ENCODE measurements around the gene DCT. TPM values are rescaled to one million over a fixed set of nuclear protein-coding genes. Genes with fewer than 3 reads are reported as not detected.

DCT gene
- total and polyA plus RNA-seq, 2 donors = 0.73 to 0.90 TPM

DNA sequence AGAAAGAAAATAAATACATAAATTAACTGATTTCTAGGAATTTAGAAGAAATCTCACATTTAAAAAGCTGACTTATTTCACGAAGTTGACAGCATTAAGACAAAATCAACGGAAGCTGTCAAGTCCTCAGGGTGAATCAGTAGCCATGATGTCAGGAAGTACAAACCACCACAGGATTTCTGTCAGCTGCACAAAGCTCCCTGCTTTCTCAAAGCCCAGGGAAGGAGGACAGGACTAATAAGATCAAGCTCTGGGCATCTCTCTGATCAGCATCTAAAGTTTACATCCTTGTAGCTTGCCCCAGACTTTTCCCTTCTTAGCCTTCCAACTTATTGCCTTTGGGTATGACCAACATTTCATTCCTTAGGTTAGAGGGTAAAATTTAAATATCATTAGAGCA is 9.4 kb downstream of the DCT start:
- Histone ChIP-seq H3K27ac (ENCODE audit: low read depth in 1 of 2, low read length in 1 of 2) (no peak overlapping the region), H3K4me3 (ENCODE audit: low read length in 2 of 2) (no peak overlapping the region), H3K9me3 (ENCODE audit: control insufficient read depth in 2 of 2, insufficient read depth in 1 of 2, low read length in 1 of 2) (no peaks in the 10 kb centered on the region), H3K4me1 (ENCODE audit: control insufficient read depth in 2 of 2, insufficient read depth in 2 of 2, low read length in 2 of 2) (no peaks in the 10 kb centered on the region), H3K27me3 (ENCODE audit: control insufficient read depth in 2 of 2, insufficient read depth in 1 of 2, low read length in 1 of 2) (no peaks in the 10 kb centered on the region), H3K36me3 (ENCODE audit: control insufficient read depth in 2 of 2, insufficient read depth in 2 of 2, low read length in 1 of 2) (no peaks in the 10 kb centered on the region)
- 96% methylated on average over 2 of the region's 2 CpGs for WGBS
- no peak for DNase-seq (ENCODE audit: low read depth in 6 of 9, low spot score in 9 of 9)

- WGBS = 83% methylated on average over 1 of the region's 1 CpG
- H3K4me1 ChIP-seq (ENCODE audit: control insufficient read depth in 2 of 2, insufficient read depth in 2 of 2, low read length in 2 of 2) = no peaks in the 10 kb centered on the region
- H3K27ac ChIP-seq (ENCODE audit: low read depth in 1 of 2, low read length in 1 of 2) = no peak overlapping the region
- DNase-seq (ENCODE audit: low read depth in 6 of 9, low spot score in 9 of 9) = no peak
- no peaks in the 10 kb centered on the region for H3K36me3 ChIP-seq (ENCODE audit: control insufficient read depth in 2 of 2, insufficient read depth in 2 of 2, low read length in 1 of 2)
- H3K4me3 ChIP-seq (ENCODE audit: low read length in 2 of 2) = no peak overlapping the region
- no peaks in the 10 kb centered on the region for H3K9me3 ChIP-seq (ENCODE audit: control insufficient read depth in 2 of 2, insufficient read depth in 1 of 2, low read length in 1 of 2)
- H3K27me3 ChIP-seq (ENCODE audit: control insufficient read depth in 2 of 2, insufficient read depth in 1 of 2, low read length in 1 of 2) = no peaks in the 10 kb centered on the region
Measured at GRCh38 chr13:94464771-94465170, 14.7 kb downstream of the DCT start.

- WGBS = 82% methylated on average over 6 of the region's 6 CpGs
- no peak for DNase-seq (ENCODE audit: low read depth in 6 of 9, low spot score in 9 of 9)
- H3K27me3 ChIP-seq (ENCODE audit: control insufficient read depth in 2 of 2, insufficient read depth in 1 of 2, low read length in 1 of 2) = no peaks in the 10 kb centered on the region
- H3K4me3 ChIP-seq (ENCODE audit: low read length in 2 of 2) = no peak overlapping the region
- no peaks in the 10 kb centered on the region for H3K36me3 ChIP-seq (ENCODE audit: control insufficient read depth in 2 of 2, insufficient read depth in 2 of 2, low read length in 1 of 2)
- H3K27ac ChIP-seq (ENCODE audit: low read depth in 1 of 2, low read length in 1 of 2) = no peak overlapping the region
- H3K4me1 ChIP-seq (ENCODE audit: control insufficient read depth in 2 of 2, insufficient read depth in 2 of 2, low read length in 2 of 2) = no peaks in the 10 kb centered on the region
- no peaks in the 10 kb centered on the region for H3K9me3 ChIP-seq (ENCODE audit: control insufficient read depth in 2 of 2, insufficient read depth in 1 of 2, low read length in 1 of 2)
Measured at GRCh38 chr13:94462670-94463069, 16.8 kb downstream of the DCT start.

DNA sequence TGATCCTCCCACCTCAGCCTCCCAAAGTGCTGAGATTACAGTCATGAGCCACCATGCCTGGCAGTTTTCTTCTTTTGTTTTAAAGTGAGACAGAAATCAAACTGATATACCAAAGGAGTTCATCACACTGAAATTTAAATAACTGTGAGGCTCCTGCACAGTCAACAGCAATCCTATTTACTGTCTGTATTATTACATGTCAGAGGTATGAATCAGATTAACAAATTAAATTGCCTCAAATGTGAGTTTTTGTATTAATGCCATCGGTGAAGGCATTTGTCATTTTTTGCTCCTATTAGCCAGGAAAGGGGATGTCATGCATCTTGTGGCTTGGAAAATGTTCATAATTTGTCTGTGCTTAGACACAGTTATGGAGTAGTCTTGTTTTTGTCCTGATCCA is 20.4 kb downstream of the DCT start:
- H3K9me3 ChIP-seq (ENCODE audit: control insufficient read depth in 2 of 2, insufficient read depth in 1 of 2, low read length in 1 of 2) = no peaks in the 10 kb centered on the region
- no peak for DNase-seq (ENCODE audit: low read depth in 6 of 9, low spot score in 9 of 9)
- H3K4me1 ChIP-seq (ENCODE audit: control insufficient read depth in 2 of 2, insufficient read depth in 2 of 2, low read length in 2 of 2) = no peaks in the 10 kb centered on the region
- H3K4me3 ChIP-seq (ENCODE audit: low read length in 2 of 2) = no peak overlapping the region
- no peak overlapping the region for H3K27ac ChIP-seq (ENCODE audit: low read depth in 1 of 2, low read length in 1 of 2)
- WGBS = 98% methylated on average over 1 of the region's 1 CpG
- H3K27me3 ChIP-seq (ENCODE audit: control insufficient read depth in 2 of 2, insufficient read depth in 1 of 2, low read length in 1 of 2) = no peaks in the 10 kb centered on the region
- no peaks in the 10 kb centered on the region for H3K36me3 ChIP-seq (ENCODE audit: control insufficient read depth in 2 of 2, insufficient read depth in 2 of 2, low read length in 1 of 2)

GRCh38 chr13:94455414-94455813 is 24.1 kb downstream of the DCT start:
- Histone ChIP-seq H3K4me1 (ENCODE audit: control insufficient read depth in 2 of 2, insufficient read depth in 2 of 2, low read length in 2 of 2) (no peaks in the 10 kb centered on the region), H3K36me3 (ENCODE audit: control insufficient read depth in 2 of 2, insufficient read depth in 2 of 2, low read length in 1 of 2) (no peaks in the 10 kb centered on the region), H3K9me3 (ENCODE audit: control insufficient read depth in 2 of 2, insufficient read depth in 1 of 2, low read length in 1 of 2) (no peaks in the 10 kb centered on the region), H3K27ac (ENCODE audit: low read depth in 1 of 2, low read length in 1 of 2) (no peak overlapping the region), H3K27me3 (ENCODE audit: control insufficient read depth in 2 of 2, insufficient read depth in 1 of 2, low read length in 1 of 2) (no peaks in the 10 kb centered on the region), H3K4me3 (ENCODE audit: low read length in 2 of 2) (no peak overlapping the region)
- no peak for DNase-seq (ENCODE audit: low read depth in 6 of 9, low spot score in 9 of 9)
- WGBS = 95% methylated on average over 2 of the region's 2 CpGs

DNA sequence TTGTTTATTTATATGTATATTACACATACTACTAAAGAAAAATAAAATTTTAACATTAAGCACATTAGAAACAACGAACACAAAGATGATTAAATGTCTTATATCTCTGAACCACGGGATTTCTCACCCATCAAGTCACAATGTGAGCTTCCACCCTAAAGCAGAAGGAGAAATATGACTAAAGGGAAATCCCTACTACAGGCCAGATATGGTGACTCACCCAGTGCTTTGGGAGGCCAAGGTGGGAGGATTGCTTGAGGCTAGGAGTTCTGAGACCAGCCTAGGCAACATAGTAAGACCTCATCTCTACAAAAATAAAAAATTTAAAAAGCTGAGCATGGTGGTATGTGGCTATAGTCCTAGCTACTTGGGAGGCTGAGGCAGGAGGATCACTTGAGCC is 24.6 kb downstream of the DCT start:
- no peaks in the 10 kb centered on the region for H3K27me3 ChIP-seq (ENCODE audit: control insufficient read depth in 2 of 2, insufficient read depth in 1 of 2, low read length in 1 of 2)
- no peak for DNase-seq (ENCODE audit: low read depth in 6 of 9, low spot score in 9 of 9)
- H3K4me3 ChIP-seq (ENCODE audit: low read length in 2 of 2) = no peak overlapping the region
- no peaks in the 10 kb centered on the region for H3K36me3 ChIP-seq (ENCODE audit: control insufficient read depth in 2 of 2, insufficient read depth in 2 of 2, low read length in 1 of 2)
- 94% methylated on average over 2 of the region's 2 CpGs for WGBS
- H3K9me3 ChIP-seq (ENCODE audit: control insufficient read depth in 2 of 2, insufficient read depth in 1 of 2, low read length in 1 of 2) = no peaks in the 10 kb centered on the region
- no peaks in the 10 kb centered on the region for H3K4me1 ChIP-seq (ENCODE audit: control insufficient read depth in 2 of 2, insufficient read depth in 2 of 2, low read length in 2 of 2)
- no peak overlapping the region for H3K27ac ChIP-seq (ENCODE audit: low read depth in 1 of 2, low read length in 1 of 2)

GRCh38 chr13:94454334-94454733 is 25.1 kb downstream of the DCT start:
- DNase-seq (ENCODE audit: low read depth in 6 of 9, low spot score in 9 of 9) = no peak
- Histone ChIP-seq H3K9me3 (ENCODE audit: control insufficient read depth in 2 of 2, insufficient read depth in 1 of 2, low read length in 1 of 2) (no peaks in the 10 kb centered on the region), H3K27me3 (ENCODE audit: control insufficient read depth in 2 of 2, insufficient read depth in 1 of 2, low read length in 1 of 2) (no peaks in the 10 kb centered on the region)

DNA sequence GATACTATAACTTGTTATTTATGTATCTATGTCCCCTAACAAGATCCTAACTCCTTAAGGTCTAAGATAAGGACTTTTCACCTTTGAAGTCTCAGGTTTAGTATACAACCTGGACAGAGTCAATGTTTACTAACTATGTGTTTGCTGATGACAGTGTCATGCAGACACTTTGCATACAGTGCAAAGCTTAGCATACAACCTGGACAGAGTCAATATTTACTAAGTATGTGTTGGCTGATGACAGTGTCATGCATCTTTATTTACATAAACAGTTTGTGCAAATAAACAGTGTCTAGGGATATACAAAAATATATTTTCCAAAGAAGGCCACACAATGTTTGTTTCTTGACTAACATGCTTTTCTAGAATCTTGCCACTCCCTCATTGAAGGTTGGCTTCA is 34.7 kb downstream of the DCT start:
- DNase-seq (ENCODE audit: low read depth in 6 of 9, low spot score in 9 of 9) = no peak
- no peak overlapping the region for H3K27ac ChIP-seq (ENCODE audit: low read depth in 1 of 2, low read length in 1 of 2)
- no peaks in the 10 kb centered on the region for H3K4me1 ChIP-seq (ENCODE audit: control insufficient read depth in 2 of 2, insufficient read depth in 2 of 2, low read length in 2 of 2)
- no peaks in the 10 kb centered on the region for H3K36me3 ChIP-seq (ENCODE audit: control insufficient read depth in 2 of 2, insufficient read depth in 2 of 2, low read length in 1 of 2)
- H3K4me3 ChIP-seq (ENCODE audit: low read length in 2 of 2) = no peak overlapping the region
- no peaks in the 10 kb centered on the region for H3K27me3 ChIP-seq (ENCODE audit: control insufficient read depth in 2 of 2, insufficient read depth in 1 of 2, low read length in 1 of 2)
- no peaks in the 10 kb centered on the region for H3K9me3 ChIP-seq (ENCODE audit: control insufficient read depth in 2 of 2, insufficient read depth in 1 of 2, low read length in 1 of 2)

More at GRCh38 chr13:94454334-94454733, 25.1 kb downstream of the DCT start:
- H3K4me1 ChIP-seq (ENCODE audit: control insufficient read depth in 2 of 2, insufficient read depth in 2 of 2, low read length in 2 of 2) = no peaks in the 10 kb centered on the region
- no peak overlapping the region for H3K27ac ChIP-seq (ENCODE audit: low read depth in 1 of 2, low read length in 1 of 2)
- H3K4me3 ChIP-seq (ENCODE audit: low read length in 2 of 2) = no peak overlapping the region
- H3K36me3 ChIP-seq (ENCODE audit: control insufficient read depth in 2 of 2, insufficient read depth in 2 of 2, low read length in 1 of 2) = no peaks in the 10 kb centered on the region

DNA sequence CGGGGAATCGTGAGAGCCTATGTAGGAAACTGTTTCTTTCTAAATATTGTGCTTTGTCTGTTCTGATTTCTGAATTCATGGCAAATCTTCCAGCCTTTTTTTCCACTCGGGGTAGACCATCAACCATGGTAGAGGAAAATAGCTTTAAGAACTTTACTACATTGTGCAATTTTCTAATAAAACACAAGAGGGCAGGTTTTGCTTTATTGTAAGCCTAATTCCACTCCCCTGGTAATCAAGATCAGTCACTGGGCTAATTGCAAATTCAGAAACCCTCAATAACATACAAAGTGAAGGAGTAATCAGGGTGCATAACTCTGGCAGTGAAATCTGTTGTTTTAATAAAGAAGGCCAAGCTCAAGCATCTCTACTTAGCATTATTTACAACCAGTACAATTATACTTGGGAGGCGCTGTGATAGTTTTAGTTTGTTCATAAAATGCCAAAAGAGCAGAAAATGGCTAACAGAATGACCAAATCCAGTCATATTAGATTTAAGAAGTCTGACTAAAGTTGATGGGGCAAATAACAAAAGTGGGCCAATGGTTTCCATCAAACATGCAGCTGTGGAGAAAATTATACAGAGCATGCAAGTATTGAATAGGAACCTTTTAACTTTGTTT is 43.8 kb downstream of the DCT start:
- Histone ChIP-seq H3K27me3 (ENCODE audit: control insufficient read depth in 2 of 2, insufficient read depth in 1 of 2, low read length in 1 of 2) (peaks cover 2 to 3% of the 10 kb centered on the region in 2 donors), H3K36me3 (ENCODE audit: control insufficient read depth in 2 of 2, insufficient read depth in 2 of 2, low read length in 1 of 2) (no peaks in the 10 kb centered on the region), H3K4me1 (ENCODE audit: control insufficient read depth in 2 of 2, insufficient read depth in 2 of 2, low read length in 2 of 2) (no peaks in the 10 kb centered on the region), H3K27ac (ENCODE audit: low read depth in 1 of 2, low read length in 1 of 2) (no peak overlapping the region), H3K4me3 (ENCODE audit: low read length in 2 of 2) (no peak overlapping the region), H3K9me3 (ENCODE audit: control insufficient read depth in 2 of 2, insufficient read depth in 1 of 2, low read length in 1 of 2) (no peaks in the 10 kb centered on the region)
- 55% methylated on average over 4 of the region's 4 CpGs for WGBS
- DNase-seq (ENCODE audit: low read depth in 6 of 9, low spot score in 9 of 9) = peak; percentile 16 to 77 (median 35)
